HepG2 (cell line): ENCODE measurements around the gene PTTG1. TPM values are rescaled to one million over a fixed set of nuclear protein-coding genes. Genes with fewer than 3 reads are reported as not detected.

ENCODE experiments used
- AGO1 ChIP-seq: fragments of 200-400 bp; formaldehyde crosslinking; IDR thresholded peaks from 2 replicates; pipeline ENCODE4 v1.6.1; 2017; ENCODE audit warnings: mild to moderate bottlenecking, low read depth, low read length, moderate library complexity; ENCODE audit not compliant: poor library complexity, severe bottlenecking
- AGO2 ChIP-seq: fragments of 200-400 bp; formaldehyde crosslinking; optimal IDR thresholded peaks from 2 replicates; pipeline ENCODE3; 2017; ENCODE audit warnings: mild to moderate bottlenecking, low read depth, low read length, moderate library complexity
- ATF3 ChIP-seq: sonication (generic); formaldehyde crosslinking; IDR thresholded peaks from 2 replicates; pipeline ENCODE4 v1.4.0; 2020; ENCODE audit warnings: missing genetic modification reagents
- BCL6 ChIP-seq: IDR thresholded peaks from 2 replicates; pipeline ENCODE4 v1.6.1; 2016; ENCODE audit warnings: missing genetic modification reagents, missing compliant biosample characterization
- ERF ChIP-seq: IDR thresholded peaks from 2 replicates; pipeline ENCODE4 v1.6.1; 2018; ENCODE audit warnings: missing biosample characterization, missing genetic modification reagents
- ETV5 ChIP-seq: IDR thresholded peaks from 2 replicates; pipeline ENCODE4 v1.6.1; 2018; ENCODE audit warnings: missing biosample characterization, missing genetic modification reagents, inconsistent platforms, borderline replicate concordance
- GATAD1 ChIP-seq: IDR thresholded peaks from 2 replicates; pipeline ENCODE4 v1.6.1; 2016; ENCODE audit warnings: missing genetic modification reagents, missing compliant biosample characterization
- KDM5B ChIP-seq: sonication (generic); formaldehyde crosslinking; IDR thresholded peaks from 2 replicates; pipeline ENCODE4 v1.4.0; 2020; ENCODE audit warnings: missing genetic modification reagents, mild to moderate bottlenecking, borderline replicate concordance
- NFKB2 ChIP-seq: sonication (generic); formaldehyde crosslinking; IDR thresholded peaks from 2 replicates; pipeline ENCODE4 v1.4.0; 2020; ENCODE audit warnings: missing genetic modification reagents, borderline replicate concordance
- PHF5A ChIP-seq: IDR thresholded peaks from one replicate; pipeline ENCODE4 v1.6.1; 2018; ENCODE audit warnings: low read depth, missing genetic modification reagents; ENCODE audit not compliant: unreplicated experiment
- RARA ChIP-seq: IDR thresholded peaks from 2 replicates; pipeline ENCODE4 v1.6.1; 2016; ENCODE audit warnings: missing genetic modification reagents, missing compliant biosample characterization
- RNF2 ChIP-seq: fragments of 450-650 bp; conservative IDR thresholded peaks from 2 replicates; pipeline ENCODE4 v1.6.1; 2016; ENCODE audit warnings: low read depth
- RXRA ChIP-seq: sonication (generic); formaldehyde crosslinking; IDR thresholded peaks from 2 replicates; pipeline ENCODE4 v1.5.1; 2020; ENCODE audit warnings: missing genetic modification reagents
- SRSF1 ChIP-seq: fragments of 200-400 bp; formaldehyde crosslinking; optimal IDR thresholded peaks from 2 replicates; pipeline ENCODE3; 2017; ENCODE audit warnings: mild to moderate bottlenecking, low read depth, low read length, moderate library complexity
- THAP11 ChIP-seq: IDR thresholded peaks from 2 replicates; pipeline ENCODE4 v1.6.1; 2016; ENCODE audit warnings: missing biosample characterization, missing genetic modification reagents
- TRIM22 ChIP-seq: fragments of 450-650 bp; IDR thresholded peaks from 2 replicates; pipeline ENCODE4 v1.6.1; 2017
- ZFP91 ChIP-seq: sonication (generic); formaldehyde crosslinking; IDR thresholded peaks from 2 replicates; pipeline ENCODE4 v1.9.0; 2022; ENCODE audit warnings: missing genetic modification reagents, mild to moderate bottlenecking, borderline replicate concordance
- ZGPAT ChIP-seq: IDR thresholded peaks from 2 replicates; pipeline ENCODE4 v1.6.1; 2016; ENCODE audit warnings: mild to moderate bottlenecking
- ZNF230 ChIP-seq: sonication (generic); formaldehyde crosslinking; IDR thresholded peaks from 2 replicates; pipeline ENCODE4 v1.4.0; 2020; ENCODE audit warnings: mild to moderate bottlenecking, missing genetic modification reagents
- ZNF253 ChIP-seq: sonication (generic); formaldehyde crosslinking; IDR thresholded peaks from 2 replicates; pipeline ENCODE4 v1.8.0; 2022; ENCODE audit warnings: mild to moderate bottlenecking, missing genetic modification reagents, borderline replicate concordance
- ZNF563 ChIP-seq: sonication (generic); formaldehyde crosslinking; IDR thresholded peaks from 2 replicates; pipeline ENCODE4 v1.8.0; 2022; ENCODE audit warnings: mild to moderate bottlenecking, moderate library complexity, missing genetic modification reagents
- polyA plus RNA-seq, 8 experiments: library from polyadenylated mRNA; depleted of rRNA in 3 of 8; stranded (reverse) in 7 of 8; unstranded in 1 of 8; fragments of >200 nt; fragmentation: Illumina TruSeq in 4 of 8; extraction: Trizol in 4 of 8; gene quantifications; 2 replicates each; pipeline versions ENCODE4 v1.2.1 to v1.2.3, GENCODE V29; 2011 to 2016; ENCODE audit warnings: low read depth in 4 of 8, missing spikeins in 1 of 8, mixed read lengths in 1 of 8; ENCODE audit not compliant: insufficient read depth in 1 of 8
- total RNA-seq, 5 experiments: library from RNA; depleted of rRNA; stranded (reverse); fragments of >200 nt; fragmentation: Illumina TruSeq; extraction: Trizol; gene quantifications; 2 replicates each; pipeline ENCODE4 v1.2.3, GENCODE V29; 2016; ENCODE audit warnings: low read depth in 1 of 5
- TF ChIP-seq, protein P1 (sequence below), 2 experiments: fragments of 450-650 bp in 1 of 2; sonication (generic) in 1 of 2; formaldehyde crosslinking; IDR thresholded peaks; 2 replicates each; pipeline versions ENCODE4 v1.5.0 to v1.8.0; 2020 to 2022; ENCODE audit warnings: mild to moderate bottlenecking in 1 of 2, missing genetic modification reagents in 1 of 2

PTTG1 gene
- total and polyA plus RNA-seq, 2 of the 13 experiments (the other 11 are each of a cell fraction or from before 2014, with no cell fraction given) = 102 to 161 TPM

DNA sequence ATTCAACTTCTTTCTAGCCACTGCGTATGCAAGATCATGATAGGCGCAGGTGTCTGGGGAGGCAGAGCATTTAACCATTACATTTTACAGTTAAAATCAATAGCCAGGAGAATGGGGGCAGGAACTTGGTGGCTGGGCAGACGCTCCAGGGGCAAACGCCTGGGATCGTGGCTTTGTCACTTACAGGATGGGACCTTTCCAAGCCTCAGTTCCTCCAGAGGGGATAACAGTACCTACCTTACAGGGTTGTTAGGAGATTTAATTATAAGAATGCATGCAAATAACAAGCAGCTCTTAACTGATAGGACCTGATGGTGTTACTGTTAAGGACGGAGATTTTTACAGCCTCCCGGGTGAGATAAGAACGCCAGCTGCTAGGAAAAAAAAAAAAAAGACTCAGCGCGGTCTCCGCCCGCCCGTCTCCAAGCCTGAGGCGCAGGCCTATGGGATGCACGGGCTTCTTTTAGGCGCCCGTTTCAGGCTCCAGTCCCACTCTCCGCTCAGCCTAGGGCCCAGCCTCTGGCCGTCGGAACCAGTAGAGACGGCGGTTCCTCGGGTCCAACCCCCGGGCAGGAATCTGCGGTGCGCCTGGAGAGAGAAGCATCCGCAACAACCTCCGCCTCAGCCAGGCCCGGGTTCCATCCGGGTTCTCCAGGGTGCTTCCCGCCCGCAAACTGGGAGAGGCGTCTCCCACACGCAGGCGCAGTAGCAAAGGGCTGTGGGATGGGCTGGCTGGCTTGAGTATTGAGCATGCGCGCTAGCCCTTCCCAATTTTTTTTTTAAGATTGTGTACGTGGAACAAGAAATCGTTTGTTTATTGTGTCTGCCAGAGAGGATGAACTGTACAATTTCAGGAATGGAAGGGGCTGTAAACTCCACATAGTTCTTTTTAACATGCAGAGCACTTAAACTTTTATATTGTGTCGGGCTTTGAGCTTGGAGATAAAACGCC is 22.0 kb upstream of the PTTG1 start, which contains the start of gene FAM200C (continued):
- TF ChIP-seq TRIM22 (no peak), ZGPAT (peak; percentile 65; the same call in 1 of the 2 replicates), PHF5A (CRISPR knock-in tag) (no peak), ERF (CRISPR knock-in tag) (peak; percentile 72), ZFP91 (CRISPR knock-in tag) (peak; percentile 61; the same call in 1 of the 2 replicates), SRSF1 (peak; percentile 49), RARA (CRISPR knock-in tag) (peak; percentile 20; the same call in 1 of the 2 replicates), GATAD1 (CRISPR knock-in tag) (peak; percentile 73; the same call in 1 of the 2 replicates), ZNF253 (CRISPR knock-in tag) (no peak), NFKB2 (peak; percentile 69; the same call in 1 of the 2 replicates), ETV5 (peak; percentile 19; the same call in 1 of the 2 replicates), KDM5B (CRISPR knock-in tag) (peak; percentile 85; the same call in 1 of the 2 replicates), THAP11 (peak; percentile 65; the same call in 1 of the 2 replicates), AGO2 (peak; percentile 66), ZNF230 (CRISPR knock-in tag) (peak; percentile 72; the same call in 1 of the 2 replicates), ATF3 (CRISPR knock-in tag) (no peak), ZNF563 (peak; percentile 79; the same call in 1 of the 2 replicates), BCL6 (no peak), RXRA (CRISPR knock-in tag) (peak; percentile 61; the same call in 1 of the 2 replicates), AGO1 (peak; percentile 73), RNF2 (peak; percentile 47; the same call in 1 of the 2 replicates)
- TF ChIP-seq, protein P1, sequence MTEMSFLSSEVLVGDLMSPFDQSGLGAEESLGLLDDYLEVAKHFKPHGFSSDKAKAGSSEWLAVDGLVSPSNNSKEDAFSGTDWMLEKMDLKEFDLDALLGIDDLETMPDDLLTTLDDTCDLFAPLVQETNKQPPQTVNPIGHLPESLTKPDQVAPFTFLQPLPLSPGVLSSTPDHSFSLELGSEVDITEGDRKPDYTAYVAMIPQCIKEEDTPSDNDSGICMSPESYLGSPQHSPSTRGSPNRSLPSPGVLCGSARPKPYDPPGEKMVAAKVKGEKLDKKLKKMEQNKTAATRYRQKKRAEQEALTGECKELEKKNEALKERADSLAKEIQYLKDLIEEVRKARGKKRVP (CRISPR knock-in tag; IDR thresholded peaks at IDR 0.05) = no peak
